Measurements from ENCODE around the gene NOS3. TPM values are rescaled to one million over a fixed set of nuclear protein-coding genes. Genes with fewer than 3 reads are reported as not detected.

The NOS3 gene
- total RNA-seq, 2 donors from 2014 or later, result 14.5 to 78.6 TPM

- DNase-seq (ENCODE audit: low spot score), result no peak
- Histone ChIP-seq H3K9me3 (no peaks in the 10 kb centered on the region), H3K27me3 (no peaks in the 10 kb centered on the region), H3K36me3 (no peaks in the 10 kb centered on the region), H3K27ac (peak overlapping the region; percentile 43 to 54), H3K4me1 (peaks cover 0 to 31% of the 10 kb centered on the region in 2 donors), H3K4me3 (no peak overlapping the region)
- TF ChIP-seq, protein P1, sequence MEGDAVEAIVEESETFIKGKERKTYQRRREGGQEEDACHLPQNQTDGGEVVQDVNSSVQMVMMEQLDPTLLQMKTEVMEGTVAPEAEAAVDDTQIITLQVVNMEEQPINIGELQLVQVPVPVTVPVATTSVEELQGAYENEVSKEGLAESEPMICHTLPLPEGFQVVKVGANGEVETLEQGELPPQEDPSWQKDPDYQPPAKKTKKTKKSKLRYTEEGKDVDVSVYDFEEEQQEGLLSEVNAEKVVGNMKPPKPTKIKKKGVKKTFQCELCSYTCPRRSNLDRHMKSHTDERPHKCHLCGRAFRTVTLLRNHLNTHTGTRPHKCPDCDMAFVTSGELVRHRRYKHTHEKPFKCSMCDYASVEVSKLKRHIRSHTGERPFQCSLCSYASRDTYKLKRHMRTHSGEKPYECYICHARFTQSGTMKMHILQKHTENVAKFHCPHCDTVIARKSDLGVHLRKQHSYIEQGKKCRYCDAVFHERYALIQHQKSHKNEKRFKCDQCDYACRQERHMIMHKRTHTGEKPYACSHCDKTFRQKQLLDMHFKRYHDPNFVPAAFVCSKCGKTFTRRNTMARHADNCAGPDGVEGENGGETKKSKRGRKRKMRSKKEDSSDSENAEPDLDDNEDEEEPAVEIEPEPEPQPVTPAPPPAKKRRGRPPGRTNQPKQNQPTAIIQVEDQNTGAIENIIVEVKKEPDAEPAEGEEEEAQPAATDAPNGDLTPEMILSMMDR (IDR thresholded peaks at IDR 0.05), result no peak
These were observed 4.3 kb upstream of the NOS3 start for GRCh38 chr7:150986556-150986955.

DNA sequence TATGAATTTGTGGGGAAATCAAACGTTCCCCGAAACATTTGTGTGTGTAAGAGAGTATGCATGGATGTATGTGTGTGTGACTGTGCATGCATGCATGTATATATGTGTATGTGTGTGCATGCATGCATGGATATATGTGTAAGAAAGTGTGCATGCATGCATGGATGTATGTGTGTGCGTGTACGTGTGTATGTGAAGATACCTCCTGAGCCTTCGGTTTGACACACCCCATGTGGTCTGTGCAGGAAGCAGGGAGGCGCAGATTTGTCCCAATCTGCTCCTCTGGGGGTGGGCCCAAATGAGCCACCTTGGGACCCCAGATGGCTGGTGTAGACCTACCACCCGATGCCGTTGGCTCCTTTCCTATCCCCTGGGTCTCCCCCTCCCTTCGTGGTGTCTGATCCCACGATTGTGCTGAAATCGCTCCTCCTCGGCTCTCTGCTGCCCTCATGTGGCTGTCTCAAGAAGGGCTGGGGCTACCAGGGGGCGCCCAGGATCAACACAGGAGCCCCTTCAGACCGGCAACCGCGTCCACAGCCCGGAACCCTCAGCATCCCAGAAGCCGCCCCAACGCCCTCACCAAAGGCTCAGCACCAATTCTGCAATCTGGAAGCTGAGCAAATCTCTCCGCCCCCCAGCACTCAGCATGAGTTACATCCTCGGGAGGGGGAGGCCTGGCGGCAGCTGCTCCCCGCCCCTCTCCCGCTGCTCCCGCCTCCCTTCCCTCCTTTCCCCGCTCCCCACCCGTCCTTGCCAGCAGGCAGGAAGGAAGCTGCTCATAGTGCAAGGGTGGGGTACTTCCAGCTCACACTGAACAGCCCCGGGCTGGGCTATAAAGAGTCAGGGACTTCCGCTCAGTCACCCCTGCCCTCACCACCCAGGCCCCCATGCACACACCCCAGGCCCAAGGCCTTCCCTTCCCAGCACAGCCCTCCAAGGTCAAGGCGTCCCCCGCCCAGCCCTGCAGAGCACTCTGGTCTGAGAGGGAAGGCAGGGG lies 2.3 kb upstream of the NOS3 start:
- H3K4me1 ChIP-seq, result peaks cover 0 to 31% of the 10 kb centered on the region in 2 donors

DNA sequence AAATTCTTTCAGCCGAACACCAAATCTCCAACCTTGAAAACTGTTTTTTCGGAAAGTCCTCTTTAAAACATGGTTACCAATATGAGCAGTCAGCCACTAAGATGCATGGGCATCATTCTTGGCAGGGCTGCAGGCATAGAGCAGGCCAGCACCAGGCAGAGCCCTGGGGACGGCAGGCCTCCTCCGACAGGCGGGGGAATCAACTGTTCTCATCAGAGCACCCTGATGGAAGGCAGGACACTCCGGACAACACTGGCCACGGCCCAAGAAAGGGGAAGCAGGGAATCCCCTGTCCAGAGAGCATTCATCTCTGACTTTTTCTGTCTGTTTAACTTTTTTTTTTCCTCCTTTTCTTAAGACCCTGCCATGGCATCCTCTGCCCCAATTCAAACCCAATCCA lies 1.4 kb upstream of the NOS3 start:
- Histone ChIP-seq H3K4me3 (no peak overlapping the region), H3K9me3 (no peaks in the 10 kb centered on the region), H3K27ac (peak overlapping the region in 1 of 2 donors; percentile 41), H3K4me1 (peaks cover 0 to 37% of the 10 kb centered on the region in 2 donors), H3K36me3 (no peaks in the 10 kb centered on the region), H3K27me3 (no peaks in the 10 kb centered on the region)
- no peak for DNase-seq (ENCODE audit: low spot score)
- TF ChIP-seq, protein P1 (IDR thresholded peaks at IDR 0.05), result no peak

More for the DNA sequence above, 2.3 kb upstream of the NOS3 start:
- DNase-seq (ENCODE audit: low spot score), result no peak
- no peaks in the 10 kb centered on the region for H3K36me3 ChIP-seq
- H3K27me3 ChIP-seq, result no peaks in the 10 kb centered on the region
- H3K27ac ChIP-seq, result peak overlapping the region in 1 of 2 donors; percentile 41
- TF ChIP-seq, protein P1 (IDR thresholded peaks at IDR 0.05), result peak; percentile 89 to 95
- H3K4me3 ChIP-seq, result peak overlapping the region in 1 of 2 donors; percentile 5
- no peaks in the 10 kb centered on the region for H3K9me3 ChIP-seq

- Histone ChIP-seq H3K9me3 (no peaks in the 10 kb centered on the region), H3K4me3 (no peak overlapping the region), H3K27me3 (no peaks in the 10 kb centered on the region), H3K36me3 (no peaks in the 10 kb centered on the region), H3K27ac (peak overlapping the region; percentile 42 to 65), H3K4me1 (peaks cover 0 to 48% of the 10 kb centered on the region in 2 donors)
- TF ChIP-seq, protein P1 (IDR thresholded peaks at IDR 0.05), result no peak
- no peak for DNase-seq (ENCODE audit: low spot score)
These were observed 1.3 kb downstream of the NOS3 start for GRCh38 chr7:150992051-150992640.

DNA sequence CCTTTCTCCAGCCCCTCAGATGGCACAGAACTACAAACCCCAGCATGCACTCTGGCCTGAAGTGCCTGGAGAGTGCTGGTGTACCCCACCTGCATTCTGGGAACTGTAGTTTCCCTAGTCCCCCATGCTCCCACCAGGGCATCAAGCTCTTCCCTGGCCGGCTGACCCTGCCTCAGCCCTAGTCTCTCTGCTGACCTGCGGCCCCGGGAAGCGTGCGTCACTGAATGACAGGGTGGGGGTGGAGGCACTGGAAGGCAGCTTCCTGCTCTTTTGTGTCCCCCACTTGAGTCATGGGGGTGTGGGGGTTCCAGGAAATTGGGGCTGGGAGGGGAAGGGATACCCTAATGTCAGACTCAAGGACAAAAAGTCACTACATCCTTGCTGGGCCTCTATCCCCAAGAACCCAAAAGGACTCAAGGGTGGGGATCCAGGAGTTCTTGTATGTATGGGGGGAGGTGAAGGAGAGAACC lies 2.1 kb downstream of the NOS3 start:
- Histone ChIP-seq H3K27ac (peak overlapping the region; percentile 42 to 65), H3K9me3 (no peaks in the 10 kb centered on the region), H3K4me3 (no peak overlapping the region), H3K36me3 (no peaks in the 10 kb centered on the region), H3K27me3 (no peaks in the 10 kb centered on the region), H3K4me1 (peaks cover 0 to 48% of the 10 kb centered on the region in 2 donors)
- no peak for DNase-seq (ENCODE audit: low spot score)
- TF ChIP-seq, protein P1 (IDR thresholded peaks at IDR 0.05), result no peak
